ENCODE data around the gene AGBL1. TPM values are rescaled to one million over a fixed set of nuclear protein-coding genes. Genes with fewer than 3 reads are reported as not detected.

The AGBL1 gene
- total and polyA plus RNA-seq, 2 donors (not counting 3 experiments of a cell fraction or from before 2014, with no cell fraction given), result not detected

DNA sequence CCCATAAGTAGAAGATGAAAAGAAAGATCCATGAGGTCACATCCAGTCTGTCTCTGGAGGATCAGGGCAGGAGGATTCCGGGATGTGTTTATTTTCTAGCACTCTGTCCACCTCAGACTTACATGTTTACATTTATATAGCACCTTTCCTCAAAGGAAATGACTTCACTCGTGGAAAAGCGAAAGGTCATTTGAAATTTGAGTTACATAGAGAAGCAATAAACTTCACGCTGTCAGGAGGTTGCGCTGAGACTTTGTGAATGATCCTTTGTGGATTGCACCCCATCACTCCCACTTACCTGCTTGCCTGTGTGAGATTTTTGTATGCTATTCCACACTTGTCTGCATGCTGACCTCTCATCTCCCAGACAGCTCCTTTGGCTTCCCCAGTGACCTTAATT is 540.5 kb downstream of the AGBL1 start:
- no peaks in the 10 kb centered on the region for H3K9me3 ChIP-seq (replicated peaks; ENCODE audit: control insufficient read depth, insufficient read depth, low read length)
- H3K79me2 ChIP-seq (ENCODE audit: control insufficient read depth, insufficient read depth, low read length), result no peaks in the 10 kb centered on the region
- no peaks in the 10 kb centered on the region for H3K36me3 ChIP-seq (ENCODE audit: control insufficient read depth in 2 of 2, extremely low read depth in 1 of 2, insufficient read depth in 2 of 2, low read length in 2 of 2)
- H4K20me1 ChIP-seq (replicated peaks; ENCODE audit: control insufficient read depth, extremely low read depth, insufficient read depth, low read length), result no peaks in the 10 kb centered on the region
- dilution Hi-C loops (cut with MboI; ENCODE audit: extremely low pct_ligation_motif_present, low sequenced_read_pairs) (no loop called here), intact Hi-C loops (cut with micrococcal nuclease) (loop anchor here (5.0 kb wide), 1 partner anchor 763 kb away; no protein-coding TSS in a partner anchor)
- no TSS peak for BruUV-seq (replicated peaks)
- CTCF ChIA-PET, result no interaction called here
- TF ChIP-seq GATA2 (IDR thresholded peaks at IDR 0.05; ENCODE audit: insufficient read depth, insufficient read length, low read depth, low read length) (no peak), JUN (IDR thresholded peaks at IDR 0.05; ENCODE audit: borderline replicate concordance, insufficient read depth, insufficient read length, low read depth) (no peak), POLR2AphosphoS5 (IDR thresholded peaks at IDR 0.05; ENCODE audit: insufficient read depth, low read depth, low read length) (no peak), POLR2A (IDR thresholded peaks at IDR 0.05; ENCODE audit: low read depth, low read length) (no peak), EZH2 (IDR thresholded peaks at IDR 0.05; ENCODE audit: borderline replicate concordance, low read depth, low read length, severe bottlenecking) (no peak), MYC (IDR thresholded peaks at IDR 0.05; ENCODE audit: low read depth, low read length) (no peak), FOS (IDR thresholded peaks at IDR 0.05; ENCODE audit: borderline replicate concordance, insufficient read depth, low read length) (no peak)
- TF ChIP-seq, protein P1, sequence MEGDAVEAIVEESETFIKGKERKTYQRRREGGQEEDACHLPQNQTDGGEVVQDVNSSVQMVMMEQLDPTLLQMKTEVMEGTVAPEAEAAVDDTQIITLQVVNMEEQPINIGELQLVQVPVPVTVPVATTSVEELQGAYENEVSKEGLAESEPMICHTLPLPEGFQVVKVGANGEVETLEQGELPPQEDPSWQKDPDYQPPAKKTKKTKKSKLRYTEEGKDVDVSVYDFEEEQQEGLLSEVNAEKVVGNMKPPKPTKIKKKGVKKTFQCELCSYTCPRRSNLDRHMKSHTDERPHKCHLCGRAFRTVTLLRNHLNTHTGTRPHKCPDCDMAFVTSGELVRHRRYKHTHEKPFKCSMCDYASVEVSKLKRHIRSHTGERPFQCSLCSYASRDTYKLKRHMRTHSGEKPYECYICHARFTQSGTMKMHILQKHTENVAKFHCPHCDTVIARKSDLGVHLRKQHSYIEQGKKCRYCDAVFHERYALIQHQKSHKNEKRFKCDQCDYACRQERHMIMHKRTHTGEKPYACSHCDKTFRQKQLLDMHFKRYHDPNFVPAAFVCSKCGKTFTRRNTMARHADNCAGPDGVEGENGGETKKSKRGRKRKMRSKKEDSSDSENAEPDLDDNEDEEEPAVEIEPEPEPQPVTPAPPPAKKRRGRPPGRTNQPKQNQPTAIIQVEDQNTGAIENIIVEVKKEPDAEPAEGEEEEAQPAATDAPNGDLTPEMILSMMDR (IDR thresholded peaks at IDR 0.05; ENCODE audit: extremely low read depth in 1 of 2, insufficient read depth in 1 of 2, low read depth in 1 of 2, low read length in 2 of 2), result no peak
- TF ChIP-seq, protein P2, sequence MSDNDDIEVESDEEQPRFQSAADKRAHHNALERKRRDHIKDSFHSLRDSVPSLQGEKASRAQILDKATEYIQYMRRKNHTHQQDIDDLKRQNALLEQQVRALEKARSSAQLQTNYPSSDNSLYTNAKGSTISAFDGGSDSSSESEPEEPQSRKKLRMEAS (IDR thresholded peaks at IDR 0.05; ENCODE audit: insufficient read depth, insufficient read length), result no peak
- H2AFZ ChIP-seq (ENCODE audit: low read depth, low read length), result no peak overlapping the region
- FAIRE-seq (no peak), DNase-seq (ENCODE audit: low read depth, low spot score) (no peak)
- H3K27ac ChIP-seq (ENCODE audit: insufficient read depth, low read depth, low read length), result no peak overlapping the region
- H3K4me2 ChIP-seq (ENCODE audit: insufficient read depth, low read length), result no peak overlapping the region
- no peaks in the 10 kb centered on the region for H3K9me1 ChIP-seq (replicated peaks; ENCODE audit: control insufficient read depth, extremely low read depth, insufficient read depth, low read length)
- peaks cover 5% of the 10 kb centered on the region for H3K4me1 ChIP-seq (ENCODE audit: control insufficient read depth, extremely low read depth, insufficient read depth, low read length)
- H3K27me3 ChIP-seq (ENCODE audit: control insufficient read depth in 2 of 2, insufficient read depth in 2 of 2, low read length in 2 of 2), result no peaks in the 10 kb centered on the region
- H3K9ac ChIP-seq (replicated peaks; ENCODE audit: extremely low read depth, insufficient read depth, low read length), result no peak overlapping the region
- no peak overlapping the region for H3K4me3 ChIP-seq (replicated peaks in 1 of 3; ENCODE audit: insufficient read depth in 1 of 3, low read depth in 1 of 3, low read length in 3 of 3)
- POLR2A ChIA-PET, result no interaction called here

All from endothelial cell of umbilical vein (primary cell).